Dendritic cell treated with granulocyte-macrophage colony-stimulating factor and Interleukin-4, amounts not matched to agents 40 ng/mL and 50 ng/mL, for 4 days (primary cell): ENCODE data around the gene ELAPOR2.
"Not testable (repeated sequence)": the region's sequence is repeated elsewhere in the genome, so short reads cannot be mapped to it uniquely, and the experiment has no call there.

Experiments used
- H3K27ac Mint-ChIP-seq: one replicate; pipeline ENCODE4 v1.8.0; 2022; ENCODE audit warnings: mild to moderate bottlenecking, mixed read lengths
- H3K27me3 Mint-ChIP-seq: one replicate; pipeline ENCODE4 v1.8.0; 2022; ENCODE audit warnings: mild to moderate bottlenecking, mixed read lengths
- H3K36me3 Mint-ChIP-seq: one replicate; pipeline ENCODE4 v1.8.0; 2022; ENCODE audit warnings: low read depth, mixed read lengths
- H3K4me1 Mint-ChIP-seq: one replicate; pipeline ENCODE4 v1.8.0; 2022; ENCODE audit warnings: low read depth, mixed read lengths
- H3K4me3 Mint-ChIP-seq: one replicate; pipeline ENCODE4 v1.8.0; 2022; ENCODE audit warnings: mild to moderate bottlenecking, moderate library complexity, mixed read lengths
- H3K9me3 Mint-ChIP-seq: one replicate; pipeline ENCODE4 v1.8.0; 2022; ENCODE audit warnings: mixed read lengths
- intact Hi-C: fragments of 100-400 bp; cut with micrococcal nuclease; formaldehyde crosslinking; loops from one replicate; pipeline ENCODE4 v1.15.0; 2022

Gene ELAPOR2

GRCh38 chr7:87060288-87060537 is 759 bp upstream of the ELAPOR2 start:
- Mint-ChIP-seq H3K9me3 (peaks cover 1% of the 10 kb centered on the region), H3K27ac (no peak overlapping the region), H3K4me3 (no peak overlapping the region), H3K4me1 (peaks cover 9% of the 10 kb centered on the region), H3K36me3 (no peaks in the 10 kb centered on the region), H3K27me3 (peaks cover 21% of the 10 kb centered on the region)
- intact Hi-C loops = no loop called here

- Mint-ChIP-seq H3K27me3 (peaks cover 21% of the 10 kb centered on the region), H3K4me1 (peaks cover 9% of the 10 kb centered on the region), H3K4me3 (peak overlapping the region; percentile 72), H3K27ac (no peak overlapping the region), H3K9me3 (no peaks in the 10 kb centered on the region), H3K36me3 (no peaks in the 10 kb centered on the region)
- intact Hi-C loops = no loop called here
Measured at GRCh38 chr7:87058744-87059524, 520 bp downstream of the ELAPOR2 start.

DNA sequence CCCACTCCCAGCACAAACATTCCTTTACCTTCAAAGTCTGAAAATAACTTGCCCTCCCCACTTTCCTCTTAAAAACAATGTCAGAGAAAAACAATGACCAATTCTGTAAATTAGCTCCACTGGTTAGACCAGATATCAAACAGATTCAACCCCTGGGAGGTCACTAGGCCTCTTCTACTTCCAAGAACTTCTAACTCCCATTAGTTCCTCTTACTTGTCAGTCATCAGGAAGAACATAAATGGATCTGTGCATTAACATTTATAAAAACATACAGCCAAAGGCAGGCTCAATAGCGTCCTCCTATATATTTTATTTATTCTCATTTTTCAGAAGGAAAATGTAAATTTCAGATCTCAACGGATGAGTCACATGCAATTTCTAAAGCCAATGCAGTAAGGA is 2.2 kb downstream of the ELAPOR2 start:
- Mint-ChIP-seq H3K4me1 (peaks cover 9% of the 10 kb centered on the region), H3K4me3 (no peak overlapping the region), H3K27me3 (peaks cover 21% of the 10 kb centered on the region), H3K9me3 (no peaks in the 10 kb centered on the region), H3K36me3 (no peaks in the 10 kb centered on the region), H3K27ac (no peak overlapping the region)
- intact Hi-C loops = no loop called here

DNA sequence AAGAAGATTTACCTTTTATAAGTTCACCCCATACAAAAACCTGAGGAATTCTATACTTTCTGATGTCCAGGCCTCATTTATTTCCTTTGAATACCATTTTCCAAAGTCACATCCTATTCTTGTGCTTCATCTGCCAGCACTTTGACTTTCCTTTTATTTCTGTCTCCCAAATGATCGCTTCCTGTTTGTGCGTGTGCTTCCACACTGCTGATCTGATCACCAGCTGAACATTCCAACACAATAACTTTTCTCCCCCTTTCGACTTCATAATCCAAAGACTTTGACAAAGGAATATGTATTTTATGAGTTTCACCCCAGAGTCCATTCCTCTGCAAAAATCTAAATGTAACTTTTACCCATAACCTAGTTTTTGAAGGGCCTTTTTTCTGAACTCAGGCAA is 3.1 kb downstream of the ELAPOR2 start:
- intact Hi-C loops = no loop called here
- Mint-ChIP-seq H3K36me3 (no peaks in the 10 kb centered on the region), H3K27me3 (peaks cover 21% of the 10 kb centered on the region), H3K4me1 (peaks cover 9% of the 10 kb centered on the region), H3K4me3 (no peak overlapping the region), H3K9me3 (no peaks in the 10 kb centered on the region), H3K27ac (no peak overlapping the region)

DNA sequence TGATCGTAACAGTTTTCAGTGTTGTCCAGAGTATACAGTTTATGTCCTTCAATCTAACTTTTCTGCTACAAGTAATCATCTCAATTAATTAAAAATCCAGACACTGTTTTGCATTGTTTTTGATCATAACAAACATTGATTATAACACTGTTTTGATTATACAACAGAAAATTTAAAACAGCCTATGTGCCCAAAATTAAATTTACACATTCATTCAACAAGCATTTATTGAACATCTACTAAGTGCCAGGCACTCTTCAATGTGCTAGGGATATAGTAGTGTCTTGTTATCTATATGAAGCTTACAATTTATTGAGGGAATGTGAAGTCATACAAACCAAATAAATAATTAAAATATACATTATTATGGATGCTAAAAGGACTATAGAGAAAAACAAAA is 10.6 kb downstream of the ELAPOR2 start:
- H3K36me3 Mint-ChIP-seq = no peaks in the 10 kb centered on the region
- no peaks in the 10 kb centered on the region for H3K9me3 Mint-ChIP-seq
- H3K4me3 Mint-ChIP-seq = no peak overlapping the region
- intact Hi-C loops = no loop called here
- H3K27ac Mint-ChIP-seq = no peak overlapping the region
- no peaks in the 10 kb centered on the region for H3K27me3 Mint-ChIP-seq
- no peaks in the 10 kb centered on the region for H3K4me1 Mint-ChIP-seq

DNA sequence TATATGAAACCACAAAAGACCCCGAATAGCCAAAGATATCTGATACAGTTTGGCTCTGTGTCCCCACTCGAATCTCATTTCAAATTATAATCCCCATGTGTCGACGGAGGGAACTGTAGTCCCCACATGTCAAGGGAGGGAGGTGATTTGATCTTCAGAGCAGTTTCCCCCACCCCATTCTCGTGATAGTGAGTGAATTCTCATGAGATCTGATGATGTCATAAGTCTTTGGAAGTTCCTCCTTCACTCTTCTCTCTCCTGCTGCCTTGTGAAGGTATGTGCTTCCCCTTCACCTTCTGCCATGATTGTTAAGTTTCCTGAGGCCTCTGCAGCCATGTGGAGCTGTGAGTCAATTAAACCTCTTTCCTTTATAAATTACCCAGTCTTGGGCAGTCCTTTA is 13.0 kb downstream of the ELAPOR2 start:
- intact Hi-C loops = no loop called here

GRCh38 chr7:87044713-87045112 is 14.7 kb downstream of the ELAPOR2 start:
- H3K4me3 Mint-ChIP-seq, H3K27me3 Mint-ChIP-seq, H3K9me3 Mint-ChIP-seq, intact Hi-C loops, H3K27ac Mint-ChIP-seq, H3K36me3 Mint-ChIP-seq, H3K4me1 Mint-ChIP-seq: not testable (repeated sequence)

More for the DNA sequence above, 13.0 kb downstream of the ELAPOR2 start:
- Mint-ChIP-seq H3K4me3 (no peak overlapping the region), H3K27me3 (no peaks in the 10 kb centered on the region), H3K36me3 (no peaks in the 10 kb centered on the region), H3K27ac (no peak overlapping the region), H3K9me3 (peaks cover 9% of the 10 kb centered on the region), H3K4me1 (no peaks in the 10 kb centered on the region)

GRCh38 chr7:87041586-87041985 is 17.9 kb downstream of the ELAPOR2 start:
- intact Hi-C loops, H3K36me3 Mint-ChIP-seq, H3K27me3 Mint-ChIP-seq: not testable (repeated sequence)

GRCh38 chr7:87039691-87040299 is 19.7 kb downstream of the ELAPOR2 start:
- H3K4me1 Mint-ChIP-seq, intact Hi-C loops: not testable (repeated sequence)
- peak overlapping the region; percentile 71 for H3K27ac Mint-ChIP-seq

More at GRCh38 chr7:87041586-87041985, 17.9 kb downstream of the ELAPOR2 start:
- H3K4me1 Mint-ChIP-seq, H3K9me3 Mint-ChIP-seq, H3K4me3 Mint-ChIP-seq, H3K27ac Mint-ChIP-seq: not testable (repeated sequence)

DNA sequence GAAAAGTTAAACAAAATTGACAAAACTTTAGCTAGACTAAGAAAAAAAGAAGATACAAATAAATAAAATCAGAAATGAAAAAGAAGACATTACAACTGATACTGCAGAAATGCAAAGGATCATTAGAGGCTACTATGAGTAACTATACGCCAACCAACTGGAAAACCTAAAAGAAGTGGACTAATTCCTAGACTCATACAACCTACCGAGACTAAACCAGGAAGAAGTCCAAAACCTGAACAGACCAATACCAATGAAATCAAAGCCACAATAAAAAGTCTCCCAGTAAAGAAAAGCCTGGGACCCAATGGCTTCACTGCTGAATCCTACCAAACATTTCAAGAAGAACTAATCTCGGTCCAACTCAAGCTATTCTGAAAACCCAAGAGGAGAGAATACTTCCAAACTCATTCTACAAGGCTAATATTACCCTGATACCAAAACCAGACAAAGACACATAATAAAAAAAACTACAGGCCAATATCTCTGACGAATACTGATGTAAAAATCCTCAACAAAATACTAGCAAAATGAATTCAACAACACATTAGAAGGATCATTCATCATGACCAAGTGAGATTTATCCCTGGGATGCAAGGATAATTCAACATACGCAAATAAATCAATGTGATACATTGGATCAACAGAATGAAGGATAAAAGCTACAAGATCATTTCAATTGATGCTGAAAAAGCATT is 20.3 kb downstream of the ELAPOR2 start:
- H3K4me3 Mint-ChIP-seq = peak overlapping the region; percentile 72
- H3K36me3 Mint-ChIP-seq = no peaks in the 10 kb centered on the region
- peaks cover 9% of the 10 kb centered on the region for H3K9me3 Mint-ChIP-seq
- no peaks in the 10 kb centered on the region for H3K27me3 Mint-ChIP-seq
- intact Hi-C loops = no loop called here
- peak overlapping the region; percentile 71 for H3K27ac Mint-ChIP-seq
- H3K4me1 Mint-ChIP-seq = no peaks in the 10 kb centered on the region

More at GRCh38 chr7:87039691-87040299, 19.7 kb downstream of the ELAPOR2 start:
- not testable (repeated sequence) for H3K27me3 Mint-ChIP-seq, H3K9me3 Mint-ChIP-seq, H3K36me3 Mint-ChIP-seq
- H3K4me3 Mint-ChIP-seq = peak overlapping the region; percentile 72

- no peak overlapping the region for H3K27ac Mint-ChIP-seq
- H3K36me3 Mint-ChIP-seq = no peaks in the 10 kb centered on the region
- intact Hi-C loops = no loop called here
- no peak overlapping the region for H3K4me3 Mint-ChIP-seq
- H3K27me3 Mint-ChIP-seq = no peaks in the 10 kb centered on the region
- H3K9me3 Mint-ChIP-seq = no peaks in the 10 kb centered on the region
- H3K4me1 Mint-ChIP-seq = no peaks in the 10 kb centered on the region
Measured at GRCh38 chr7:87036985-87037384, 22.5 kb downstream of the ELAPOR2 start.

- H3K27ac Mint-ChIP-seq = no peak overlapping the region
- no peak overlapping the region for H3K4me3 Mint-ChIP-seq
- no peaks in the 10 kb centered on the region for H3K9me3 Mint-ChIP-seq
- H3K36me3 Mint-ChIP-seq = no peaks in the 10 kb centered on the region
- intact Hi-C loops = no loop called here
- no peaks in the 10 kb centered on the region for H3K4me1 Mint-ChIP-seq
- H3K27me3 Mint-ChIP-seq = no peaks in the 10 kb centered on the region
Measured at GRCh38 chr7:87032604-87033339, 26.7 kb downstream of the ELAPOR2 start.

DNA sequence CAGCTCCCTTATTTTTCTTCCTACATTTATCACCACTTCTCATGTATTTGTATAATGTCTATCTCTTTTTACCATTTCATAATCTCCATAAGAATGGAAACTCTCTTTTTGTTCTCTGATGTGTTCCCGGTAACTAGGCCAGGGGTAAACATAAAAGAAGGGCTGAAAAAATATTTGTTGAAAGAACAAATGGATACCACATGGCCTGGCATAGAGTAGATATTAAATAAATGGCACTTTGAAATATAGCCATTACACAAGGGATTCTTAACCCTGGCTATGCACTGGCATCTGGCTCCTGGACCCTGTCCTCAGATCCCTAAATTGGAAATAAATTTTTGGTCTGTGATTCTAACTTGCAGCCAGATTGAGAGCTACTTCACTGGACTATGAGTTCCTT is 30.4 kb downstream of the ELAPOR2 start:
- intact Hi-C loops = no loop called here
- H3K4me1 Mint-ChIP-seq = no peaks in the 10 kb centered on the region
- no peak overlapping the region for H3K4me3 Mint-ChIP-seq
- H3K27ac Mint-ChIP-seq = no peak overlapping the region
- H3K9me3 Mint-ChIP-seq = no peaks in the 10 kb centered on the region
- H3K36me3 Mint-ChIP-seq = no peaks in the 10 kb centered on the region
- no peaks in the 10 kb centered on the region for H3K27me3 Mint-ChIP-seq

DNA sequence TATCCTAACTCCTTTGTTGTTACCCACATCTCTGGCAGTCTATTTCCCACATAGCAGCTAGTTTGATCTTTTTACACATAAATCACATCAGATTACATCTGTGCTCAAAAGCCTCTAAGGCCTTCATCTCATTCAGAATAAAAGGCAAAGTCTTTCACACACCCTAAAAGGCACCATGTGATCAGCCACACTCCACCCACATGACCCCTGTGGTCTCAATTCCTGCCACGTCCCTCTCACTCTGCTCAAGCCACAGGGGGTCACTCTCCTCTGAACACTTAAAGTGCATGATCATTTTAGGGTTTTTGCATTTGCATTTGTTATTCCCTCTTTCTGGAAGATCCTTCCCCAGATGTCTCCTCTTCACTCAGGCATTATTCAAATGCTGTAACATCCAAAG is 30.8 kb downstream of the ELAPOR2 start:
- Mint-ChIP-seq H3K27me3 (no peaks in the 10 kb centered on the region), H3K27ac (no peak overlapping the region), H3K36me3 (no peaks in the 10 kb centered on the region), H3K4me1 (no peaks in the 10 kb centered on the region), H3K9me3 (no peaks in the 10 kb centered on the region), H3K4me3 (no peak overlapping the region)
- intact Hi-C loops = no loop called here
